ENCODE results near the gene SRPRB. TPM values are rescaled to one million over a fixed set of nuclear protein-coding genes. Genes with fewer than 3 reads are reported as not detected.

Gene SRPRB
- total RNA-seq, 1 experiment from 2014 or later, result 54.8 TPM

DNA sequence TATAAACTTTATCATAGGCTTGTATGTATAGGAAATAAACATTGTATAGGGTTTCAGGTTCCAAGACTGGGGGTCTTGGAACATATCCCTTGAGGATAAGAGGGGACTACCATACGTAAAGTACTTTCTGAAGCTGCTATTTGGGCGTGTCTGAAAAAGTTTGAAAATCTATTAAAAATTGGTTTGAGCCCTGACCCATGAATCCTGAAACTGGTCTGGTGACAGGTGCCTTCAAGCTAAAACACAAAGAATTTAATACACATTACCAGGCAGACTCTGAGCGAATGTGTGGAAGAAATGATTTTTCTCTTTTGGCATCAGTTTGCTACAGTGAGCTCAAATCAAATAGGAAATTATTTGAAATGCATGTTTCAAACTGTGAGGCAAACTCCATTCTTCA is 43.1 kb upstream of the SRPRB start:
- Histone ChIP-seq H2AFZ (ENCODE audit: low read length) (no peak overlapping the region), H3K4me1 (ENCODE audit: insufficient read depth, low read length) (no peaks in the 10 kb centered on the region)

More for the DNA sequence above, 43.1 kb upstream of the SRPRB start:
- H2BK15ac ChIP-seq (ENCODE audit: low read depth, low read length), result no peak overlapping the region
- Mint-ChIP-seq H3K27ac (no peak overlapping the region), H3K4me1 (peaks cover 19% of the 10 kb centered on the region in 2 experiments), H3K36me3 (ENCODE audit: insufficient read depth in 1 of 3, low read depth in 3 of 3) (no peaks in the 10 kb centered on the region), H3K27me3 (ENCODE audit: low read depth) (peaks cover 13% of the 10 kb centered on the region), H3K4me3 (no peak overlapping the region), H3K9me3 (no peaks in the 10 kb centered on the region)
- H3K4me2 ChIP-seq (ENCODE audit: insufficient read depth, insufficient read length, low read length), result no peak overlapping the region
- H3T11ph ChIP-seq (ENCODE audit: low read length), result no peak overlapping the region
- H3K79me2 ChIP-seq (ENCODE audit: insufficient read depth, low read length), result no peaks in the 10 kb centered on the region
- no peak overlapping the region for H3K14ac ChIP-seq (ENCODE audit: insufficient read depth, low read length)
- no peak overlapping the region for H3K18ac ChIP-seq (ENCODE audit: insufficient read length, low read depth, low read length)
- H3K9ac ChIP-seq (ENCODE audit: extremely low read depth, insufficient read length, low read length), result no peak overlapping the region
- H3K27me3 ChIP-seq (ENCODE audit: insufficient read depth, low read length), result no peaks in the 10 kb centered on the region
- no peak for DNase-seq
- H2BK5ac ChIP-seq (ENCODE audit: insufficient read length, low read length), result no peak overlapping the region
- WGBS (ENCODE audit: extremely low coverage, insufficient read length, low lambda C conversion rate), result no CpG with 5 or more reads among the region's 3 CpGs
- TF ChIP-seq, protein P1, sequence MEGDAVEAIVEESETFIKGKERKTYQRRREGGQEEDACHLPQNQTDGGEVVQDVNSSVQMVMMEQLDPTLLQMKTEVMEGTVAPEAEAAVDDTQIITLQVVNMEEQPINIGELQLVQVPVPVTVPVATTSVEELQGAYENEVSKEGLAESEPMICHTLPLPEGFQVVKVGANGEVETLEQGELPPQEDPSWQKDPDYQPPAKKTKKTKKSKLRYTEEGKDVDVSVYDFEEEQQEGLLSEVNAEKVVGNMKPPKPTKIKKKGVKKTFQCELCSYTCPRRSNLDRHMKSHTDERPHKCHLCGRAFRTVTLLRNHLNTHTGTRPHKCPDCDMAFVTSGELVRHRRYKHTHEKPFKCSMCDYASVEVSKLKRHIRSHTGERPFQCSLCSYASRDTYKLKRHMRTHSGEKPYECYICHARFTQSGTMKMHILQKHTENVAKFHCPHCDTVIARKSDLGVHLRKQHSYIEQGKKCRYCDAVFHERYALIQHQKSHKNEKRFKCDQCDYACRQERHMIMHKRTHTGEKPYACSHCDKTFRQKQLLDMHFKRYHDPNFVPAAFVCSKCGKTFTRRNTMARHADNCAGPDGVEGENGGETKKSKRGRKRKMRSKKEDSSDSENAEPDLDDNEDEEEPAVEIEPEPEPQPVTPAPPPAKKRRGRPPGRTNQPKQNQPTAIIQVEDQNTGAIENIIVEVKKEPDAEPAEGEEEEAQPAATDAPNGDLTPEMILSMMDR (conservative IDR thresholded peaks at IDR 0.05), result no peak
- no peak overlapping the region for H2BK20ac ChIP-seq (ENCODE audit: low read depth, low read length, poor library complexity, severe bottlenecking)
- no peak overlapping the region for H3K4ac ChIP-seq (ENCODE audit: low read depth, low read length)
- H4K5ac ChIP-seq (ENCODE audit: insufficient read length, low read depth, low read length), result no peak overlapping the region
- no peak overlapping the region for H4K91ac ChIP-seq (ENCODE audit: insufficient read length, low read depth, low read length)
- H3K56ac ChIP-seq (ENCODE audit: insufficient read length, low read depth, low read length), result no peak overlapping the region
- no peak overlapping the region for H3K23ac ChIP-seq (ENCODE audit: insufficient read length, low read depth, low read length)
- no peak overlapping the region for H4K8ac ChIP-seq (replicated peaks; ENCODE audit: insufficient read length, low read depth, low read length)
- no peak overlapping the region for H2BK12ac ChIP-seq (ENCODE audit: insufficient read length, low read depth, low read length)
- no peaks in the 10 kb centered on the region for H3K79me1 ChIP-seq (ENCODE audit: insufficient read depth, low read depth, low read length, poor library complexity, severe bottlenecking)
- H2BK120ac ChIP-seq (ENCODE audit: low read depth, low read length, poor library complexity, severe bottlenecking), result no peak overlapping the region
- no peaks in the 10 kb centered on the region for H3K23me2 ChIP-seq (ENCODE audit: insufficient read length, low read depth, low read length, poor library complexity, severe bottlenecking)
- H3K27ac ChIP-seq (ENCODE audit: insufficient read length, low read depth, low read length), result no peak overlapping the region
- H4K20me1 ChIP-seq (ENCODE audit: control insufficient read depth, insufficient read depth, insufficient read length), result no peaks in the 10 kb centered on the region
- no peak overlapping the region for H2AK5ac ChIP-seq (ENCODE audit: insufficient read length, low read length)
- no peaks in the 10 kb centered on the region for H3K9me3 ChIP-seq (ENCODE audit: control insufficient read depth, low read depth, low read length)
